Activated T-cell treated with anti-CD3 and anti-CD28 coated beads, Interleukin-2, amount 50 U/mL, for 48 hours (primary cell): ENCODE measurements around the gene FOXP1.

Source experiments
- DNase-seq, 2 experiments: peaks; one replicate each; pipeline ENCODE4 v3.0.0-alpha.2; 2020

The FOXP1 gene

DNA sequence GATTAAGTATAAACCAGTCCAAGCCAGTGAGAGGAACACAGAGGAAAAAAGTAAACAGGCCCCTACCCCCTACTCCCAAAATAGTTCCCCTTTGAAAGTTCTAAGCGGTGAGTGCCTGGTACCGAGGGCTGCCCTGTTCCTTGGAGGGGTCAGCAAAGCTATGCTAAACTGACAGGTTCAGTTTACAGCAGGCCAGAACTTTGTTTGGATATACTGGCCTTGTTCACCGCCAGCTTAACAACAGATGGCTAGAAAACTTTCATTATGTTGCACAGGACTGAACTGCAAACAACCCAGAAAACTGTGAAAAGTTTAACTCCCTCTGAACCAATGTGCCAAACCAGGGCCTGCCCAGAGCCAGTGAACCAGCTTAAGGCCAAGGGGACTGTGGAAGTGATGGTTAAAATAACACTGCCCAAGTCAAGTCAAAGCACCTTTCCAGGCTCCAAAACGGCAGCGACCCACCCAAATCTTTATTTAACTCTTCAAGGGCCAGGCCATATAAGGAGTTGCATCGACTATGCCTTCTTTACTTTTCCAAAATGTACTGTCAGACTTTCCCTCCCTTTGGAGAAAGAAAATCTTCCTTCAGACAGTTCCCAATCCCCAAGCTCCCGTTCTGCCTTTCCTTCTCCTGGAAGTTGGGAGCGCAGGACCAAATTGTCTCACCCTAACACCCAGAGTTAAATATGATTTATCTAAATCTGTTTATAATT lies 448.0 kb downstream of the FOXP1 start:
- DNase-seq, result no peak

DNA sequence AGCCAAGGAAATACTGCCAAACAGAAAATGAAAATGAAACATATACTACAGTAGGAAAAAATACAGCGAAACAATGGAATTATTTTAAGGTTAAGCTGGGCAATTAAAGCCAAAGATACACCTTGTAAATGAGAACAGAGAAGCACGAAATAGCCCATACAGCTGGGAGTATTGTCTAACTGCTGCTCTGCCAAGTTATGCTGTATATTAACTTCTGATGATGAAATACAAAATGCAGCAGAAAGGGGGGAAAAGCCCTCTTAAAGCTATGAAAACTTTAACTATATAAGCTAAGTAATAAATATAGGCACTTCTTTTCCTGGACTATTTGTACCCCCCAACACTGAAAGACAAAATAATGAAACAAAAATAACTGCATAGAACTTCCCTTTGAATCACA lies 449.0 kb downstream of the FOXP1 start:
- no peak for DNase-seq

DNA sequence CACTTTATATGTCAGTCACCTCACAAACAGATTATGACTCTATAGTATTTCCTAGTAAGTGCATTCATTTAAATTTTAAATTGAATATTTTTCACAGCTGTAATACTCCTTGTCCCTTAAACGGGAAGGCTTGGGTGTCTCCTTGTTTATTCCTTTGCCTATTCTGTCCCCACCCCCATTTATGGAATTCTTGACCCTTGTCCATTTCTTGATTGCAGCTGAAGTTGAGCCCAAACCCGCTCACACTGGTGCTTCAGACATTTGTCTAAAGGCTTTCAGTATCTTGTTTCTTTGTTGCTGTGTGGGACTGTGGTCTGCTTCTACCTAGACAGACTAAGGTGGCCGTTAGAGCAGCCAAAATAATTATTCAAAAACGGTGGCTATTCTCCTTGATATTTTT lies 449.7 kb downstream of the FOXP1 start:
- DNase-seq, result no peak

DNA sequence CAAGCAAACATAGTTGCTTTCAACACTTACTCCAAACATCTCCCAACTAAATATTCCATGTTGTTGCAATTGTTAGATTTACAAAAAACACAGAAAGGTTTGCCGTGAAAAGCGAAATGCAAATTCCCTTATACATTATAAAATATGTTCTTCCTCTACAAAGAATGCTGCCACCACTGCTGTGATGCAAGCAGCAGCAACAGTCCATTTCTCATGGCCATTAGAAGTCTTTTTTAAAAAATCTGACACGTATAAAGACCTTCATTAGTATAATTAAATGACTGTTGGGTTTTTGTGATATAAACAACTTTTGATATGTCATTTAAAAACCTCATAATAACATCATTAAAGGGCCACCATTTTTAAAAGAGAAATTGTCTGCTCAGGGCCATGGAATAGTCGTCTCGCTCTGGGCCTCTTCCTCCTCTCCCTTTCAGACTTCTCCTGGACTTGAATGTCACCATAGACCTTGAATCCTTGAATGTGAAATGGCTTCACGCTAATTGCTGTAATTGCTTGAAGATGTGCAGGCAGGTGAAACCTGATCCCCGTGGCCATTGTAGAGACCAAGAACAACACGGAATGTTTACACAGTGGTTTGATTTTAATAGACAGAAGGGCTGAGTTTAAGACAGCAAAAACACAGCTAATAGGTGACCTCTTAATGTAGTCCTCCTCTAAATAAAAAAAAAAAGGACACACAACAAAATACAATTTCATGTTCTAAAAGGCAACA lies 450.4 kb downstream of the FOXP1 start:
- DNase-seq, result no peak

DNA sequence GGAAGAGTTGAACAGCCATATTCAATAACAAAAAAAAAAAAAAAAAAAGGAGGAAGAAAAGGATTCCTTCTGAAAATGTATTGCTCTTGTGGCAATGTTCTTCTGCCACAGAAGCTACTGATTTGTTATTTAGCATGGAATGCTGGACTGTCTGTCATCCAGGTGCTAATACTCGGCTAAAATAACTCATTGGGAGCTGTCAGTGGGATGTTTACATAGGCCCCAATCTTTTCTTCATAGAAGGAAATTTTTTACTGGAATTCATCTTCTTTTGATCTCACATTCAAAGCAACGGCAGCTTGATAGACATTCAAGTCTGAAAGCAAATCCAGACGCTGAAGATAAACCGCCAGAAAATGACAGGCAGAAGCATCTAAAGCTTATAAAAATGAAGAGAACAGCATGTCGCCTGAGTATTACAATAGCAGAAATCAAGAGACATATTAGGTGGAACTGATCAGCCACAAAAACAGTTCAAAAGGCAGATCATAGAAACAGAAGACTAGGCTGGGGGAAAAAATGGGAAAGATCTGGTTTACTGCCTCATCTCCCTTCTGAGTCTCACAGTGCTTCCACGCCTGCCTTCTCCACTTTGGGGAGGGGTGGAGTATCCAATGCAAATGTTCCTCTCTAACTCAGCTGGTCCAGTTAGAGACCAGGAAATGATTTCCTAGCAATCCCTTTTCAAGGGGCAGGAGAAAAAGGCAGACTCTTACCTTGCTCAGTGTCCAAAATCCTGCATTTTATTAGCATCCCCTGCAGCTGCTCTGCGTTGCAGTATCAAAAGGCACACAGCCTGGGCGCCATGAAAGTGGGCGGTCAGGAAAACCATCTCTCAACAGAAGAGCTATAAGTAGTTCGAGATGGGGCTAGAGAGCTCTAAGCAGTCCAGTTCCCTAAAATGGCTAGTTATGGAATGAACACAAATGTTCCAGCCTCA lies 451.9 kb downstream of the FOXP1 start:
- no peak for DNase-seq

DNA sequence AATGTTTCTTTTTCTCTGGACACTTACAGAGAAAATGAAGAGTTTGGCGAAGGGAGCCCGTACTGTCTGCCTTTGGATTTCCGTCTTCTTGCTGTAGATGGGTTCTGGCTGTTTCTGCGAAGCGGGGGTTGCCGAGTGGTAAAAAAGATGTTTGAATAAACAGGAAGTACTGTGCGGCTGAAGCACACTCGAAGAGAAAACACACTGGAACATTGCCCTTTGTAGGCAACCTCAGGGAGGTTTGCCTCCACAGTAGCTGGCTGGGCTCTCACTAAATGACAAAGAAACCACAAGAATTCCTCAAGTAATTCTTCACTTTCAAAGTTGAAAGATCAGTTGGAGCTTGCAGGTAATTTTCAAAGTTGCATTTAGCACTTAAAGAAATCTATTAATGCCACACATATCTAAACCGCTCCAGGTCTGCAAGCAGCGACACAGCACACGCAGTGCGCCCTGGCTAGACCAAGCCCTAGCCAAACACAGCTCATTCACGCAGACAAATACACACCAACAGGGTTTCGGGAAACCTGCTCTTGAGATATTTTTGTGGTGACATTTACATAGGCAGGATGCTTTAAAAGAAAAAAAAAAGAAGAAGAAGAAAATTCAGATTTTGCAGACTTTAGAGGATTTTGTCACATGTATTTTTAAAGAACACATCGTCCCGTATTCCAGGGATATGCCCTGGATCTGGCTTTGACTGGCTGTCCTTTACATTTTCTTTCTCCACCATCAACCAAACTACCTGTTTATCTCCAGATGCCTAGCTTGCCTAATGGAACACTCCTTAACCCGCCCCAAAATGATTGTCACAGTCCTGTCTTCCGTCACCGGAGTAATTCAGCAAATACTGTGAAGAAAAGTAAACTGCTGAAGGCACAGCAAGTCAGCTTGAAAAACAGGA lies 452.8 kb downstream of the FOXP1 start:
- peak; percentile 70 to 73 for DNase-seq

DNA sequence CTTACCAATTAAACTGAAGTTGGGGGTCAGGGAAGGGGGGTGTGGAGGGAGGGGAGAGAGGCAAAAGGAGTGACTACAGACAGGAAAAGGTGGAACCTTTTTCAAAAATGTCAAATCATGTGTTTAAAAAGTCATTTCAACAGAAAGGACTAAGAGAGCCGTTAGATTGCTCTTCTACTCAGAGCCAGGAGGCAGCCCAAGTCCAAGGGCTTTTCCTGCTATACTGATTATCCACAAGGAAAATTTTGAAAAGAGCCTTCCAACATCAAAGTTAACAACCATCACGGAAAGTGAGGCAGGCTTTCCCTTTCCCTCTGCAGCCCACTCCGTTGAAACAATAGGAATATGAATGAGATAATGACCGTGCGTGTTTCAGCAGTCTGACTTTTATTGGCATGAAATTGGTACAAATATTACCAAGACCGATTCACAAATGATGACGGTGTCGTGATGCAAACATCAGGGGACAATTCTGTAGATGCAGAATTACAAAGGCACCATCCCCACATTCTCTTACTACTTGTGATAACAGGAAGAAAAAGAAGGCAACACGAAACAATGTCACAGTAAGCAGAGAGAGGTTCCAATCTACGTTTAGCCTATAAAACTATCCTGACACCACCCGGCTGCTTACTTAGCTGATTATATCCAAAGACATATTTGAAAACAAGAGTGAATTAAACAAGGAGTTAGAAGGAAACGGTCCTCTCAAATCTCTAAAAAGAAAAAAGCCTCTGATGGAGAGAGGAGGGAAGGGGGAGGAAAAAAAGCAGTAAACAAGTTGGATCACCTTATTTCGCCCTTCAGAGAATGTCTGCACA lies 453.7 kb downstream of the FOXP1 start:
- no peak for DNase-seq

DNA sequence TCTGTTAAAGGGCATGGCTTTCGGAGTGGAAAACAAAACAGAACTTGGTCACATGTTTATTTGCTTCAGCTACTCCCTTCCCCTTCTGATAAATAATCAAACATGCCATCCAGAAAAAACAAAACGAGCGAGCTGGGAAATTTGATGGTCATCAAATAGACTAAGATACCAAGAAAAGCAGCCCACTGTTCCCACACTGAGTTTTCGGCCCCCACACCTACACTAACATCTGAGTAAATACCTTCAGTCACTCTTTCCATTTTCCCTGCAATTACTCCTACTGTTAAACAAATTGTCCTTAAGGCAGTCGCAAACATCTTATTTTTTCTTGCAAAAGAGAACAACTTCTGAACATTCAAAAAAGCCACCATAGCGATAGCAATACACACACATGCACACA lies 454.6 kb downstream of the FOXP1 start:
- DNase-seq, result no peak

DNA sequence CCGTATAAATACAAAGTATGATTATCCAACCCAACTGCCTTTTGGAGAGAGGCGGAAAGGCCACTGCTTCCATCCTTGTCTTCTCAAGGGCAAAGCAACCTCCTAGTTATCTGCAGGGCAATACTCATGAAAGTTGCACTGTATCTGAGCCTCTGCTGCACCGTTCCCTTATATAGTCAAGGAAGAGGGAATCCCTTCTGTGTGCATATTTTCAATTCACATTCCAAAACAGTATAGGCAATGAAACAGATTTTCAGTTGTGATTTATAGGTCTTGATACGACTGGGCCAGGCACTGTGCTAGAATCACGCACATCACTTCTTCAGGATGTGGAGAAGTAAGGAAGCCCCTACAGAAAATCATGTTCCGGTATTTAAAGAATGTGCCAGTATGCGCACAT lies 455.7 kb downstream of the FOXP1 start:
- DNase-seq, result no peak

DNA sequence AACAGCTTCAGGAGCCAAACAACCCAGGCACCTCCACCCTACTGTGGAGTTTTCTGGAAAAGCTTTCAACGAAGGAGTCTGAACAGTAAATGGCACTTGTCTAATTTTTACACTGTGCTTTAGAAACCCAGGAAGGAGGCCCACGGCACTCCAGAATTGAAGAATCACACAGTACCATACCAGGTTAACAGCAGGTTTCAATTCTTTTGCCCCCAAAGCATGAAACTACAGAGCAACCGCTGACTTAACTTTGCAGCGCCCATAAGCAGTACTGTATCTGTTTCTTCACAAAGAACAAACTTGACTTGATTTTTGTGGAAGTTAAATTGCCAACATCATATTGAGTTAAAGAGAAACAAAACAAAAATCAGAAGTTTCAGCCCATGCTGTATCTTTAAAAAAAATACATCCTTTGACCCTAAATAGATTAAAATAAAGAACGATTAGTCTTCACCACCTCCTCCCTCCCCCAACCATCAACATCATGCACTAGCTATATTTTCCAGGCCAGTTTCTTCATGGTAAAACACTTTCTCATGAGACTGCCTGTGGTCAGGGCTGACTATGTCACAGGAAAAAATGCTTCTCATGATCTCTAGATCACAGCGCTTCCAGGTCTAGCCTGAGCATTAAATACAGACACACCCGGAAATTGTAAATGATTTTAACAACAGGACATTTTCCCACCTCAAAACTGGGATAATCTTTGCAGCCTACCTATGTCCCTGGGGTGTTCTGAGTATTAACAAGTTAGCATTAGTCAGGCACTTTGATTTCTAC lies 456.3 kb downstream of the FOXP1 start:
- DNase-seq, result peak in 1 of 2 experiments; percentile 53

DNA sequence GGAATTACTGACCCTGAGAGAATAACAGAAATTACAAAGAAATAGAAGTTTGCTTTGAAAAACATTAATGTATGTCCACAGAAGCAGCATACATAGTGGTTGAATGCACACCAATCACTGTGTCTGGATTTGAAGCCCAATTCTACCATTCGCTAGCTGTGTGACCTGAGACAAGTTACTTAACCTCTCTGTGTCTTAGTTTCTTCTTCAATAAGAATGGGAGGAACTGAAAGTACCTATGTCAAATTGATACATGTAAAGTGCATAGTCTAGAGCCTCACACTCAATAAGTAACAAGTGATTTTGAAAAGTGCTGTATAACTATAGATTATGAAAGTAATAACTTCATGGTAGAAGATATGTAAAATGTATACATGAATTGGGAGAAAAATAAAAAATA lies 457.8 kb downstream of the FOXP1 start:
- DNase-seq, result no peak

DNA sequence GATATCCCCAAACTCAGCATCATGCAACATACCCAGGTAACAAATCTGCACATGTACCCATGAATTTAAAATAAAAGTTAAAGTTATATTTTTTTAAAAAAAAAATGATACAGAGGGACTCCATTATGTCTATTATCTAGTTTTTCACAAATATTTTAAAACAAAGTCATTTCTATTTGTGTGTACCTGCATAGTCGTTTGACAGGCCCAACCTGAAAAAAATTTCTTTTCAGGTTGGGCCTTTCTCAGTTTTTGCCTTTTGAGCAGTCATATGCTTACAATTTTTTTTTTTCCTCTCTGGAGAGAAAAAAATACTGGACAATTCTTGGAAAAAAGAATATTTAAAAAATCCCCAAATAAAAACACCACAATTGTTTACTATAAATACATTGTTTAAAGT lies 459.5 kb downstream of the FOXP1 start:
- no peak for DNase-seq

DNA sequence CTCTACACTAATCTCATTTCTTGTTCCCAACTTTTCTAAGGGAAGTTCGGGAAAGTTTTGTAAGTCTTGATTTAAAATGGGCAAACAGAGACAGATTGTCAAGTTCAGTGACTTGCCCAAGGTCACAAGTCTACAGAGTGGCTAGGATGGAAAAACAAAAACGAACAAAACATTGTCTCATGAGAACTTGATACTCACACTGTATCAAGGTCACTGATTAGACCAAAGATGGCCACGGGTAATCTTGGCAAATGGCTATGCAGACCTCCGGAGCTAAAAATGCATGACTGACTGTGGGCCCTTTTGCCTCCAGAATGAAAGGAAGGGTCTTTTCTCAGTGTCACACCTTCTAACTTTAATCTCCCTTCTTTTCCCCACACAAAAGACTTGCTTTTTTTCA lies 460.9 kb downstream of the FOXP1 start:
- DNase-seq, result no peak

DNA sequence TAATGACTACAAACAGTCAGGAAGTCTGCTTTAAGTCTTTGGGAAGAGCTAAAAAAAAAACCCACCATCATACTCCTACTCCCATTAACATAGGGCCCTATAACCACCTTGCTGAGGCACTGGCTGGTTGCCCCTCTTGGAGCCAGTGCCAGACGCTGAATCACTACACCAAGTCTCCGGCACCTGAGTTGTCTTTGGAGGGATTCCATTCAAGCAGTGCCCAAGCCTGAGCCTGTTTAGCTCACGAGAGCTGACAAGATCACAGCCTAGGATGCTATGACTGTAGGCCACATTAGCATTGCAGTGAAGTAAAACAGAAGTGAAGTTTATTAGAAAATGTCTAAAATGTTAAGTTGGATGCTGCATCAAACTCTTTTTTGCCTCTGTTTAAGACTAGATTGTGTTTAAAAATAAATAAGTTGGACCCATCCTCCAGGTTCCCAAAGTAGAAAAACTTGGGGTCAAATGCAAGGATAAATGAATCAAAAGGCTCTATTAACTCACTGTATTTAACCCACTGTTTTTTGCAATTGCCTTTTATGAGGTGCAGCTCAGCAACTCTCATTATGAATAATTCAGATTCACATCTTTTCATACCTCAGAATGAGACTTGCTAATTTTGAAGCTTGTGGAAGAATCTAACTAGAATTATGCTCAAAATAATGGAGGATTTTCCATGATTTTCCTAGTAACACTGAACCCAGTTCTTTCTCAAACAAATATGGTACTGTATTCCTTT lies 461.9 kb downstream of the FOXP1 start:
- DNase-seq, result no peak

DNA sequence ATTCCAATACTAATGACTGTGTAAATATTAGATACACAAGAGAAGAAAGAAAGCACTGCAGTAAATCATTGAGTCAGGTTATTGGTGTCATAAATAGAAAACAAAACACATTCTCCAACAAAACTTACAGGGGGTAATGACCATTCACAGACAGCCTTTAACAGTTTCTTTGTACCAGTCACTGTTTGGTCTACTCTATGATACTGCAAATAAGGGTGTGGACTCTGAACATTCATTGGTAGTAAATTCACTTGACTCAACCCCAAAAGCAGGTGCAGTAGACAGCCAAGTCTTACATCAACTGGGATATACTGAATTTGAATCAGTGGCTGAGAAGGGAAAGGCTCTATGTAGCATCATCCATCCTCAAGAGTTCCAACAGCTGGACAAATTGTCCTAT lies 463.5 kb downstream of the FOXP1 start:
- DNase-seq, result no peak

DNA sequence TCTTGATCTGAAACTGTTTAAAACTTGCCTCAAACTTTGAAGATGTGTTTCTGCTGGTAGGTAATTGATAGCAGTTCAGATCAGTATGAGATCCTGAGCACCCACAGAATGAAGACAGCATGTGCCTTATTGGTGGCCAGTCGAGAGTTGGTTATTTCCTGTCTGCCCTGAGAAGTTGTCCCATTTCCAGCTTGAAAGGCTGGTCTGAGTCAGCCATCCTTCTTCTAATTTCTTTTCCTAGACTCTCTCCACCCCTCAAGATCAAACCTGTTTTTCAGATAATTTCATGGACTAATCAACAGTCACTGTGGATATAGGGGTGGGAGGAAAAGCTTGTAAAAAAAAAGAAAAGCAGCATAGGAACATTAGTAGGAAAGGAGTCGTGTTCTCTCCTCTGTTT lies 464.4 kb downstream of the FOXP1 start:
- no peak for DNase-seq

DNA sequence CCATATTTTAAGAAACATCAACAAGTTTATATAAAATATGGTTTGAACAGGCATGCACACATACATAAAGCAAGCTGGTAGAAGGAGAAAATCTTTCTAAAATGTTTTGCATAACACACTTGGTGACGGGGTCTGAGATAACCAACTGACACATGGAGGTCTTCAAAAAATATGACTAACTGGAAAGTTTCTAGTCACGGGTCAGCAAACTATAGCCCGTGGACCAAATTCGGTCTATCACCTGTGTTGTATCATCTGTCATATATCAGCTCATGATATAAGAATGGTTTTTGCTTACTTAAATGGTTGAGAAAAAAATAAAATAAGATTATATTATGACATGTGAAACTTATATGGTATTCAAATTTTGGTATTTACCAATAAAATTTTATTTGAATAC lies 465.1 kb downstream of the FOXP1 start:
- no peak for DNase-seq

DNA sequence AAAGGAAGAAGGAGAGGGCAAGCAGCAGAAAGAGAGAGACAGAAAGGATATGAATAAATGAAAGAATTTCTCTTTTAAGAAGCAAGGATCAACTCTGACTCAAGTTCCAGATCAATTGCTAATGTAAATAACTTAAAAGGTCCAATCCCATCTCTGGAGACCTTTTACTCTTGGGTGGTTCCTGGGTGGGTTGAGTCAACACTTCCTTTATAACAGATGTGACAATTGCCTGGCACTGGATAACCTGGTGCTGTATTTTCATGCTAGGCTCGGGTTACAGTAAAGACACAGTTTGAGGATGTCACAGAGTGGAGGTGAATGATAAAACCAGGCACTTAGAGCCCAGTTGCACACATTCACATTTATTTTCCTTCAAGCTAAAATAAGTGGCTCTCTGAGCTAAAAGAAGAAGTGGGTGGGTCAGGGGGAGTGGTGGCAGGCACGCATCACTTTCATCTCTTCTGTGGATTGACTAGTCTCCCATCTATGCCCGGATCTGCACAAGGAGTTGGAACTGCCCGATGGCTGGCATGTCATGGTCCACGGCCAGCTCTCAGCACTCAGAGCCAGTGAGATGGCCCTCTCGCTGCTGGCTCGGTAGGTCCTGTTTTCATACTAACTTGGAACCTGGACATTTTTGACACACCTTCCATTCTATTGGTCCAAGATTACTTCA lies 465.8 kb downstream of the FOXP1 start:
- DNase-seq, result no peak

DNA sequence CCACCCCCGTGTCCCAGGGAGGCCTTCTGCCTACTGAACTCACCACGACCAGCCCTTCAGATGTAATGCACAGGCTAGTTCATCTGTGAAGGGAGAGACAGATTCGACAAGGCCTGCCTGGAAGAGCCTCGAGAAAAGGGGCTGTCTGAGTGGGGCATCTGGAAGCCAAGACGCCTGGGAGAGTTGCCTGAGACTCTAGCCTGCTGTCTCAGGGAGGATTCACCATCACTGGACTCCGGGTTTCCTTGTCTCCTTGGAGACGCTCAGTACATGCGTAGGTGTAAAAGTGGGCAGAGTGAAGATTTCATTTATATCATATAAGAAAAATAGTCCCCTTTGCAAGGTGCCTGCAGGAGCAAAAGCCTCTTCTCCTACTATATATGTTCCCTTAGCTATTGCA lies 468.9 kb downstream of the FOXP1 start:
- DNase-seq, result no peak
